Endodermal cell (in vitro differentiated cells): Measurements from ENCODE around the gene GRHL1. TPM values are rescaled to one million over a fixed set of nuclear protein-coding genes. Genes with fewer than 3 reads are reported as not detected.

Experiments
- DNase-seq: peaks from one replicate; pipeline ENCODE4 v3.0.0-alpha.2; 2017
- H3K27ac ChIP-seq: 2 replicates; pipeline ENCODE4 v1.5.1; 2013; ENCODE audit warnings: mild to moderate bottlenecking, low read depth, low read length, moderate library complexity
- H3K27me3 ChIP-seq: 2 replicates; pipeline ENCODE4 v1.6.1; 2013; ENCODE audit warnings: mild to moderate bottlenecking, low read length, moderate library complexity; ENCODE audit not compliant: insufficient read depth, control insufficient read depth, poor library complexity, severe bottlenecking
- H3K36me3 ChIP-seq: 2 replicates; pipeline ENCODE4 v1.7.0; 2013; ENCODE audit warnings: mild to moderate bottlenecking, low read length, moderate library complexity; ENCODE audit not compliant: control insufficient read depth, insufficient read depth
- H3K4me1 ChIP-seq: one replicate; pipeline ENCODE4 v1.7.0; 2013; ENCODE audit warnings: low read length; ENCODE audit not compliant: control insufficient read depth, insufficient read depth
- H3K4me3 ChIP-seq: 2 replicates; pipeline ENCODE4 v1.5.1; 2013; ENCODE audit warnings: mild to moderate bottlenecking, low read length, moderate library complexity
- H3K9ac ChIP-seq: 2 replicates; pipeline ENCODE4 v1.6.1; 2013; ENCODE audit warnings: mild to moderate bottlenecking, low read length, moderate library complexity; ENCODE audit not compliant: poor library complexity, severe bottlenecking; ENCODE audit errors: extremely low read depth
- H3K9me3 ChIP-seq: 2 replicates; pipeline ENCODE4 v1.6.1; 2013; ENCODE audit warnings: mild to moderate bottlenecking, low read length, moderate library complexity; ENCODE audit not compliant: control insufficient read depth
- H3K27ac Mint-ChIP-seq: 2 replicates; pipeline ENCODE4 v1.8.0; 2020; ENCODE audit warnings: mixed read lengths
- H3K27me3 Mint-ChIP-seq: 2 replicates; pipeline ENCODE4 v1.8.0; 2021; ENCODE audit warnings: mild to moderate bottlenecking, mixed read lengths; ENCODE audit not compliant: insufficient read depth
- H3K36me3 Mint-ChIP-seq: 2 replicates; pipeline ENCODE4 v1.8.0; 2020; ENCODE audit warnings: low read depth, mixed read lengths
- H3K4me1 Mint-ChIP-seq: 2 replicates; pipeline ENCODE4 v1.8.0; 2020; ENCODE audit warnings: mixed read lengths
- H3K4me3 Mint-ChIP-seq: 2 replicates; pipeline ENCODE4 v1.8.0; 2020; ENCODE audit warnings: mild to moderate bottlenecking, moderate library complexity, mixed read lengths
- H3K9me3 Mint-ChIP-seq: 2 replicates; pipeline ENCODE4 v1.8.0; 2020; ENCODE audit warnings: mild to moderate bottlenecking, mixed read lengths
- WGBS, 2 experiments: methylation state at CpG; one replicate each; pipeline versions ENCODE4 v1.1.5 to v1.1.7; 2013; ENCODE audit warnings: missing lambda C conversion rate in 2 of 2, mixed read lengths in 1 of 2; ENCODE audit not compliant: insufficient coverage in 1 of 2, insufficient read length in 1 of 2; 5-methylcytosine and 5-hydroxymethylcytosine counted together
- total RNA-seq, 2 donors: library from RNA; stranded (reverse); fragmentation: NEBNext Ultra II Directional in 1 of 2; extraction: Animal tissue kit (Norgen Biotek cat#: 25700) in 1 of 2; gene quantifications; 2 replicates in 1 of 2; 3 replicates in 1 of 2; pipeline ENCODE4 v1.2.1, GENCODE V29; 2021
- TF ChIP-seq, protein P1 (sequence below): fragments of 200-600 bp; sonication (generic); conservative IDR thresholded peaks from 2 replicates; pipeline ENCODE4 v1.5.0; 2021; ENCODE audit warnings: antibody characterized with exemption, mild to moderate bottlenecking

GRHL1 gene
- total RNA-seq, 2 donors from 2014 or later: 2.7 to 2.9 TPM

GRCh38 chr2:10031886-10032745 lies 80.6 kb downstream of the GRHL1 start:
- H3K36me3 Mint-ChIP-seq: no peaks in the 10 kb centered on the region
- TF ChIP-seq, protein P1, sequence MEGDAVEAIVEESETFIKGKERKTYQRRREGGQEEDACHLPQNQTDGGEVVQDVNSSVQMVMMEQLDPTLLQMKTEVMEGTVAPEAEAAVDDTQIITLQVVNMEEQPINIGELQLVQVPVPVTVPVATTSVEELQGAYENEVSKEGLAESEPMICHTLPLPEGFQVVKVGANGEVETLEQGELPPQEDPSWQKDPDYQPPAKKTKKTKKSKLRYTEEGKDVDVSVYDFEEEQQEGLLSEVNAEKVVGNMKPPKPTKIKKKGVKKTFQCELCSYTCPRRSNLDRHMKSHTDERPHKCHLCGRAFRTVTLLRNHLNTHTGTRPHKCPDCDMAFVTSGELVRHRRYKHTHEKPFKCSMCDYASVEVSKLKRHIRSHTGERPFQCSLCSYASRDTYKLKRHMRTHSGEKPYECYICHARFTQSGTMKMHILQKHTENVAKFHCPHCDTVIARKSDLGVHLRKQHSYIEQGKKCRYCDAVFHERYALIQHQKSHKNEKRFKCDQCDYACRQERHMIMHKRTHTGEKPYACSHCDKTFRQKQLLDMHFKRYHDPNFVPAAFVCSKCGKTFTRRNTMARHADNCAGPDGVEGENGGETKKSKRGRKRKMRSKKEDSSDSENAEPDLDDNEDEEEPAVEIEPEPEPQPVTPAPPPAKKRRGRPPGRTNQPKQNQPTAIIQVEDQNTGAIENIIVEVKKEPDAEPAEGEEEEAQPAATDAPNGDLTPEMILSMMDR: no peak
- Histone ChIP-seq H3K4me1 (peaks cover 9% of the 10 kb centered on the region), H3K27ac (no peak overlapping the region), H3K4me3 (no peak overlapping the region), H3K27me3 (no peaks in the 10 kb centered on the region), H3K36me3 (no peaks in the 10 kb centered on the region), H3K9me3 (no peaks in the 10 kb centered on the region), H3K9ac (no peak overlapping the region)
- H3K4me1 Mint-ChIP-seq: peaks cover 9% of the 10 kb centered on the region
- WGBS, 2 experiments: 89 to 93% methylated on average over 8 to 20 of the region's 20 CpGs
- H3K9me3 Mint-ChIP-seq: no peaks in the 10 kb centered on the region
- H3K27ac Mint-ChIP-seq: no peak overlapping the region
- no peak overlapping the region for H3K4me3 Mint-ChIP-seq
- no peaks in the 10 kb centered on the region for H3K27me3 Mint-ChIP-seq
- DNase-seq: peak; percentile 44

DNA sequence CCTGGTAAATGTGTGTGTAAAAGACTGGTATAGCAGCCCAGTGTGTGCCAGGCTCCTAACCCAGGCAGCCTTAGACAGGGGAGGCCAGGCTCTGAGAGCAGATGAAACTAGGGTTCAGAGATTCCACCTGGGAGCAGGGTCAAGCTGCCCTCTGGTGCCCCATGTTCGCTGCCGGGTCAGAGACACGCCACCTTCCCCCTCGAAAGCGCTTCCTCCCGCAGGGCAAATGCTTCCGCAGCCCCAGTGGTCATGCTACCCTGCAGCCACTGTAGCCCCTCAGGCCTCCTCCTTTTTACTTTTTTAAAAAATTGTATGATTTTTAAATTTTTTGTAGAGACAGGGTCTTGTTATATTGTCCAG lies 81.2 kb downstream of the GRHL1 start:
- H3K36me3 ChIP-seq: no peaks in the 10 kb centered on the region
- no peak for DNase-seq
- WGBS, 2 experiments: 92 to 95% methylated on average over 7 of the region's 7 CpGs
- Mint-ChIP-seq H3K4me1 (peaks cover 9% of the 10 kb centered on the region), H3K36me3 (no peaks in the 10 kb centered on the region), H3K9me3 (no peaks in the 10 kb centered on the region), H3K27me3 (no peaks in the 10 kb centered on the region), H3K27ac (no peak overlapping the region), H3K4me3 (no peak overlapping the region)
- H3K4me1 ChIP-seq: peaks cover 9% of the 10 kb centered on the region
- no peak overlapping the region for H3K4me3 ChIP-seq
- TF ChIP-seq, protein P1: no peak
- H3K9ac ChIP-seq: no peak overlapping the region
- H3K9me3 ChIP-seq: no peaks in the 10 kb centered on the region
- H3K27ac ChIP-seq: no peak overlapping the region
- no peaks in the 10 kb centered on the region for H3K27me3 ChIP-seq

GRCh38 chr2:10033251-10034006 lies 81.9 kb downstream of the GRHL1 start:
- H3K4me3 Mint-ChIP-seq: no peak overlapping the region
- Histone ChIP-seq H3K4me3 (no peak overlapping the region), H3K4me1 (peaks cover 9% of the 10 kb centered on the region), H3K27me3 (no peaks in the 10 kb centered on the region), H3K9me3 (no peaks in the 10 kb centered on the region), H3K9ac (no peak overlapping the region), H3K36me3 (no peaks in the 10 kb centered on the region), H3K27ac (no peak overlapping the region)
- peaks cover 9% of the 10 kb centered on the region for H3K4me1 Mint-ChIP-seq
- H3K36me3 Mint-ChIP-seq: no peaks in the 10 kb centered on the region
- DNase-seq: peak; percentile 50
- WGBS, 2 experiments: 80 to 90% methylated on average over 9 to 14 of the region's 14 CpGs
- peak overlapping the region; percentile 44 for H3K27ac Mint-ChIP-seq
- H3K27me3 Mint-ChIP-seq: no peaks in the 10 kb centered on the region
- H3K9me3 Mint-ChIP-seq: no peaks in the 10 kb centered on the region
- TF ChIP-seq, protein P1: no peak
